H9 (cell line): ENCODE measurements around the gene BMPR2. TPM values are rescaled to one million over a fixed set of nuclear protein-coding genes. Genes with fewer than 3 reads are reported as not detected.

Experiments
- DNase-seq: peaks from one replicate; pipeline ENCODE4 v3.0.0-alpha.2; 2017
- H2AFZ ChIP-seq: one replicate; pipeline ENCODE4 v1.6.1; 2013; ENCODE audit warnings: mild to moderate bottlenecking, low read length, control low read depth, moderate library complexity
- H2AK5ac ChIP-seq: 2 replicates; pipeline ENCODE4 v1.6.1; 2013; ENCODE audit warnings: low read length, control low read depth, mixed read lengths; ENCODE audit not compliant: insufficient read length
- H2BK120ac ChIP-seq: one replicate; pipeline ENCODE4 v1.6.1; 2013; ENCODE audit warnings: low read depth, mild to moderate bottlenecking, low read length, control low read depth, inconsistent platforms; ENCODE audit not compliant: poor library complexity, severe bottlenecking
- H2BK12ac ChIP-seq: 2 replicates; pipeline ENCODE4 v1.6.1; 2013; ENCODE audit warnings: low read length, control low read depth, mixed read lengths, low read depth; ENCODE audit not compliant: insufficient read length
- H2BK15ac ChIP-seq: 2 replicates; pipeline ENCODE4 v1.6.1; 2013; ENCODE audit warnings: low read depth, low read length, control low read depth
- H2BK20ac ChIP-seq: one replicate; pipeline ENCODE4 v1.6.1; 2013; ENCODE audit warnings: low read depth, mild to moderate bottlenecking, low read length, control low read depth, inconsistent platforms; ENCODE audit not compliant: poor library complexity, severe bottlenecking
- H2BK5ac ChIP-seq: 2 replicates; pipeline ENCODE4 v1.6.1; 2013; ENCODE audit warnings: low read length, control low read depth, mixed read lengths; ENCODE audit not compliant: insufficient read length
- H3K14ac ChIP-seq: 2 replicates; pipeline ENCODE4 v1.6.1; 2013; ENCODE audit warnings: low read length, control low read depth; ENCODE audit not compliant: insufficient read depth
- H3K18ac ChIP-seq: 2 replicates; pipeline ENCODE4 v1.6.1; 2013; ENCODE audit warnings: low read depth, mild to moderate bottlenecking, mixed read lengths, low read length, control low read depth; ENCODE audit not compliant: insufficient read length
- H3K23ac ChIP-seq: 2 replicates; pipeline ENCODE4 v1.6.1; 2013; ENCODE audit warnings: low read length, control low read depth, mixed read lengths, low read depth; ENCODE audit not compliant: insufficient read length
- H3K23me2 ChIP-seq: 2 replicates; pipeline ENCODE4 v1.6.1; 2013; ENCODE audit warnings: low read depth, mild to moderate bottlenecking, mixed read lengths, low read length, control low read depth; ENCODE audit not compliant: insufficient read length, poor library complexity, severe bottlenecking
- H3K27ac ChIP-seq: 2 replicates; pipeline ENCODE4 v1.5.1; 2013; ENCODE audit warnings: low read length, control low read depth, mixed read lengths, low read depth; ENCODE audit not compliant: insufficient read length
- H3K27me3 ChIP-seq: 2 replicates; pipeline ENCODE4 v1.6.1; 2013; ENCODE audit warnings: low read length, control low read depth, inconsistent platforms; ENCODE audit not compliant: insufficient read depth
- H3K4ac ChIP-seq: 2 replicates; pipeline ENCODE4 v1.6.1; 2013; ENCODE audit warnings: low read depth, mild to moderate bottlenecking, control low read depth, inconsistent platforms, low read length, moderate library complexity
- H3K4me1 ChIP-seq: 2 replicates; pipeline ENCODE4 v1.6.1; 2013; ENCODE audit warnings: low read length, control low read depth, inconsistent platforms; ENCODE audit not compliant: insufficient read depth
- H3K4me2 ChIP-seq: 2 replicates; pipeline ENCODE4 v1.6.1; 2013; ENCODE audit warnings: low read length, control low read depth, mixed read lengths; ENCODE audit not compliant: insufficient read length, insufficient read depth
- H3K56ac ChIP-seq: 2 replicates; pipeline ENCODE4 v1.6.1; 2013; ENCODE audit warnings: low read depth, mild to moderate bottlenecking, mixed read lengths, low read length, control low read depth; ENCODE audit not compliant: insufficient read length
- H3K79me1 ChIP-seq: 2 replicates; pipeline ENCODE4 v1.6.1; 2013; ENCODE audit warnings: low read depth, mild to moderate bottlenecking, moderate library complexity, low read length, control low read depth, inconsistent platforms; ENCODE audit not compliant: insufficient read depth, poor library complexity, severe bottlenecking
- H3K79me2 ChIP-seq: 2 replicates; pipeline ENCODE4 v1.6.1; 2013; ENCODE audit warnings: low read length, control low read depth, inconsistent platforms; ENCODE audit not compliant: insufficient read depth
- H3K9ac ChIP-seq: 2 replicates; pipeline ENCODE4 v1.6.1; 2013; ENCODE audit warnings: low read length, control low read depth, mixed read lengths; ENCODE audit not compliant: insufficient read length; ENCODE audit errors: extremely low read depth
- H3K9me3 ChIP-seq: one replicate; pipeline ENCODE4 v1.6.1; 2013; ENCODE audit warnings: low read depth, low read length, inconsistent platforms; ENCODE audit not compliant: control insufficient read depth
- H3T11ph ChIP-seq: one replicate; pipeline ENCODE4 v1.6.1; 2013; ENCODE audit warnings: mild to moderate bottlenecking, low read length, control low read depth, inconsistent platforms
- H4K20me1 ChIP-seq: one replicate; pipeline ENCODE4 v1.6.1; 2013; ENCODE audit not compliant: control insufficient read depth, insufficient read length, insufficient read depth
- H4K5ac ChIP-seq: 2 replicates; pipeline ENCODE4 v1.6.1; 2013; ENCODE audit warnings: low read depth, mild to moderate bottlenecking, mixed read lengths, low read length, control low read depth; ENCODE audit not compliant: insufficient read length
- H4K8ac ChIP-seq: replicated peaks from 2 replicates; pipeline ENCODE4 v1.6.1; 2013; ENCODE audit warnings: low read length, control low read depth, mixed read lengths, low read depth; ENCODE audit not compliant: insufficient read length
- H4K91ac ChIP-seq: 2 replicates; pipeline ENCODE4 v1.6.1; 2013; ENCODE audit warnings: low read depth, mild to moderate bottlenecking, moderate library complexity, mixed read lengths, low read length, control low read depth; ENCODE audit not compliant: insufficient read length
- H3K27ac Mint-ChIP-seq, 3 experiments: 2 replicates in 2 of 3; 3 replicates in 1 of 3; pipeline ENCODE4 v1.8.0; 2020 to 2021; ENCODE audit warnings: mixed read lengths in 3 of 3, mild to moderate bottlenecking in 1 of 3, moderate library complexity in 1 of 3
- H3K27me3 Mint-ChIP-seq: 2 replicates; pipeline ENCODE4 v1.8.0; 2021; ENCODE audit warnings: low read depth, mild to moderate bottlenecking, moderate library complexity, mixed read lengths
- H3K36me3 Mint-ChIP-seq, 3 experiments: 2 replicates in 2 of 3; 3 replicates in 1 of 3; pipeline ENCODE4 v1.8.0; 2020 to 2021; ENCODE audit warnings: low read depth in 3 of 3, mixed read lengths in 3 of 3; ENCODE audit not compliant: insufficient read depth in 1 of 3
- H3K4me1 Mint-ChIP-seq, 2 experiments: 2 replicates each; pipeline ENCODE4 v1.8.0; 2020; ENCODE audit warnings: mixed read lengths in 2 of 2
- H3K4me3 Mint-ChIP-seq, 2 experiments: 2 replicates in 1 of 2; 3 replicates in 1 of 2; pipeline ENCODE4 v1.8.0; 2020 to 2021; ENCODE audit warnings: mild to moderate bottlenecking in 2 of 2, mixed read lengths in 2 of 2, moderate library complexity in 1 of 2
- H3K9me3 Mint-ChIP-seq, 2 experiments: 2 replicates in 1 of 2; 3 replicates in 1 of 2; pipeline ENCODE4 v1.8.0; 2020; ENCODE audit warnings: mild to moderate bottlenecking in 2 of 2, mixed read lengths in 2 of 2, moderate library complexity in 1 of 2
- WGBS: extraction: QIAGEN DNeasy Blood & Tissue Kit; methylation state at CpG from one replicate; pipeline ENCODE4 v1.1.7; 2013; ENCODE audit warnings: missing lambda C conversion rate, low lambda C conversion rate, mixed read lengths; ENCODE audit not compliant: insufficient read length; ENCODE audit errors: extremely low coverage; 5-methylcytosine and 5-hydroxymethylcytosine counted together
- total RNA-seq: library from RNA; stranded (reverse); gene quantifications from 2 replicates; pipeline ENCODE4 v1.2.1, GENCODE V29; 2021
- TF ChIP-seq, protein P1 (sequence below): fragments of 200-600 bp; sonication (generic); conservative IDR thresholded peaks from 3 replicates; pipeline ENCODE4 v1.8.0; 2021; ENCODE audit warnings: antibody characterized with exemption, mild to moderate bottlenecking

The BMPR2 gene
- total RNA-seq, 1 experiment from 2014 or later, result 17.3 TPM

DNA sequence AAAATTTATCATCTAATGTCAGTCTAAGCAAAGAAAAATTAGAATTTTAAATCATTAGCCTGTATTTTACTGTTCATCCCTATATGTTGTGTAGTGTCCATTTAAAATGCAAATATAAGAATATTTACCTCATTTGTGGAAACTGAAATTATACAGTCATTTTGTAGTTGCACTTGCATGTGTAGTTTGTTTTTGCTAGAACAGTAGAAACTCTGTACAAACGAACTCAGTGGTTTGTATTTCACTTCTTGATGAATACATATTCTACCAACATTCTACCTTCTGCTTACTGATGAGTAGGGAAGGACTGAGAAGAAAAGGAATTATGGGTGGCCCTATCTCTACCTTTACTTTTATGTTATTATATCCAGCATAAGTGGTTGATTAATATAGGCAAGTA is 29.7 kb downstream of the BMPR2 start:
- Histone ChIP-seq H4K8ac (no peak overlapping the region), H2BK5ac (no peak overlapping the region), H2AK5ac (no peak overlapping the region), H3K23ac (no peak overlapping the region), H3K4me1 (no peaks in the 10 kb centered on the region), H3K18ac (no peak overlapping the region), H3K79me2 (peaks cover 5% of the 10 kb centered on the region; the same call in 1 of the 2 replicates), H2BK20ac (no peak overlapping the region), H3K14ac (no peak overlapping the region), H4K5ac (no peak overlapping the region), H4K91ac (no peak overlapping the region), H3K27me3 (no peaks in the 10 kb centered on the region), H3K9me3 (no peaks in the 10 kb centered on the region), H3T11ph (no peak overlapping the region), H3K27ac (no peak overlapping the region), H3K23me2 (no peaks in the 10 kb centered on the region), H2BK120ac (no peak overlapping the region), H3K4ac (no peak overlapping the region), H3K79me1 (peaks cover 6% of the 10 kb centered on the region), H3K56ac (no peak overlapping the region), H4K20me1 (no peaks in the 10 kb centered on the region), H3K4me2 (no peak overlapping the region), H3K9ac (no peak overlapping the region), H2AFZ (no peak overlapping the region), H2BK12ac (no peak overlapping the region), H2BK15ac (no peak overlapping the region)
- no peak overlapping the region for H3K4me3 Mint-ChIP-seq
- no CpG with 5 or more reads among the region's 1 CpG for WGBS
- H3K4me1 Mint-ChIP-seq, result peaks cover 10 to 13% of the 10 kb centered on the region in 2 experiments
- no peak for DNase-seq
- H3K9me3 Mint-ChIP-seq, result no peaks in the 10 kb centered on the region
- peaks cover 0 to 7% (median 3%) of the 10 kb centered on the region in 3 experiments; a peak in 3 of 7 replicates for H3K36me3 Mint-ChIP-seq
- TF ChIP-seq, protein P1, sequence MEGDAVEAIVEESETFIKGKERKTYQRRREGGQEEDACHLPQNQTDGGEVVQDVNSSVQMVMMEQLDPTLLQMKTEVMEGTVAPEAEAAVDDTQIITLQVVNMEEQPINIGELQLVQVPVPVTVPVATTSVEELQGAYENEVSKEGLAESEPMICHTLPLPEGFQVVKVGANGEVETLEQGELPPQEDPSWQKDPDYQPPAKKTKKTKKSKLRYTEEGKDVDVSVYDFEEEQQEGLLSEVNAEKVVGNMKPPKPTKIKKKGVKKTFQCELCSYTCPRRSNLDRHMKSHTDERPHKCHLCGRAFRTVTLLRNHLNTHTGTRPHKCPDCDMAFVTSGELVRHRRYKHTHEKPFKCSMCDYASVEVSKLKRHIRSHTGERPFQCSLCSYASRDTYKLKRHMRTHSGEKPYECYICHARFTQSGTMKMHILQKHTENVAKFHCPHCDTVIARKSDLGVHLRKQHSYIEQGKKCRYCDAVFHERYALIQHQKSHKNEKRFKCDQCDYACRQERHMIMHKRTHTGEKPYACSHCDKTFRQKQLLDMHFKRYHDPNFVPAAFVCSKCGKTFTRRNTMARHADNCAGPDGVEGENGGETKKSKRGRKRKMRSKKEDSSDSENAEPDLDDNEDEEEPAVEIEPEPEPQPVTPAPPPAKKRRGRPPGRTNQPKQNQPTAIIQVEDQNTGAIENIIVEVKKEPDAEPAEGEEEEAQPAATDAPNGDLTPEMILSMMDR, result no peak
- no peak overlapping the region for H3K27ac Mint-ChIP-seq
- H3K27me3 Mint-ChIP-seq, result no peaks in the 10 kb centered on the region
